Measurements from ENCODE around the gene ZNF277.

The ZNF277 gene

DNA sequence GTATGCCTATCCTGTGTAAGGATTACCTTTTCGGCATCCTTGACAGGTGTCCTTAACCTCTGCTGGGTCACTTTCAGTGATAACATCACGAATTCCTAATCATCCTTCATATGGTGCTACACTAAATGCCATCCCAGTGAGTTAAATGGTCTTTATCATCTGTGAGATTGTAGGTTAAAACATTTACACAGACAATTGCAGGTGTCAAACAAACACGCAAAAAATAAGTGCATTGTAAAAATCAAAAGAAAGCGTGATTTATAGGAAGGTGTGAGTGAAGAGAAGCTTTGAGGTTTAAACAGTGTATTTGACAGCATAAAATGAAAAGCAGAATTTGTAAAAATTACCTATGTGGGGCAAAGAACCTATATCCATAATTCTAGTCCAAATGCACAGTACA is 132.3 kb downstream of the ZNF277 start:
- no peak for TF ChIP-seq REST (IDR thresholded peaks at IDR 0.05; ENCODE audit: low read depth)
- TF ChIP-seq, protein P1, sequence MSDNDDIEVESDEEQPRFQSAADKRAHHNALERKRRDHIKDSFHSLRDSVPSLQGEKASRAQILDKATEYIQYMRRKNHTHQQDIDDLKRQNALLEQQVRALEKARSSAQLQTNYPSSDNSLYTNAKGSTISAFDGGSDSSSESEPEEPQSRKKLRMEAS (IDR thresholded peaks at IDR 0.05) = no peak
- TF ChIP-seq FOXM1 (IDR thresholded peaks at IDR 0.05; ENCODE audit: borderline replicate concordance, low read depth) = no peak
- no peak for TF ChIP-seq YY1 (IDR thresholded peaks at IDR 0.05; ENCODE audit: low read depth)
- TF ChIP-seq CREB1 (IDR thresholded peaks at IDR 0.05; ENCODE audit: low read depth) = no peak
- TF ChIP-seq CEBPB (IDR thresholded peaks at IDR 0.05) = no peak
- no peak for TF ChIP-seq TEAD4 (IDR thresholded peaks at IDR 0.05)
- TF ChIP-seq RAD21 (IDR thresholded peaks at IDR 0.05; ENCODE audit: low read depth) = no peak
- TF ChIP-seq EP300 (IDR thresholded peaks at IDR 0.05; ENCODE audit: borderline replicate concordance) = no peak
- TF ChIP-seq ZBTB7A (IDR thresholded peaks at IDR 0.05; ENCODE audit: low read depth) = no peak
- TF ChIP-seq EGR1 (IDR thresholded peaks at IDR 0.05) = no peak
- no peak for TF ChIP-seq TCF12 (IDR thresholded peaks at IDR 0.05; ENCODE audit: low read depth)
- TF ChIP-seq NFIC (IDR thresholded peaks at IDR 0.05) = no peak
- TF ChIP-seq USF1 (IDR thresholded peaks at IDR 0.05) = no peak
- TF ChIP-seq TAF1 (IDR thresholded peaks at IDR 0.05; ENCODE audit: low read depth) = no peak

DNA sequence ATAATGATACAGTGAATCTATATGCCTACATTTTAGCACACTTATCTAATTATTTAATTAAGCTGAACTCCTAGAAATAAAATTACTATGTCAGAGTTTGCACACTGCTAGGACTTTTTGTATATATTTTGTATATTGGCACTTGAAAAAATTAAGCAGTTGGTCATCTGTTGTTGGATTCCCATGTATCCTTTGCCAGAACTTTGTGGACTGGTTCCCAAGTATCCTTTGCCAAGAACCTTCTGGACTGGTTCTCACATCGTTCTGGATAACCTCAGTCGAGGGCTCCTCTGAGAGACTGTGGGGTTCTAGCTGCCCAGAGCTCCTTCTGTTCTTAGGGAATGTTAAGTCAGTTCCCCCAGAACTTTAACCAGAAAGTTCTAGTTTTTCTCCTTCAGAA is 135.0 kb downstream of the ZNF277 start:
- TF ChIP-seq EGR1 (IDR thresholded peaks at IDR 0.05) (no peak), FOXM1 (IDR thresholded peaks at IDR 0.05; ENCODE audit: borderline replicate concordance, low read depth) (no peak), CEBPB (IDR thresholded peaks at IDR 0.05) (no peak), TCF12 (IDR thresholded peaks at IDR 0.05; ENCODE audit: low read depth) (no peak), USF1 (IDR thresholded peaks at IDR 0.05) (no peak), TAF1 (IDR thresholded peaks at IDR 0.05; ENCODE audit: low read depth) (no peak), ZBTB7A (IDR thresholded peaks at IDR 0.05; ENCODE audit: low read depth) (no peak), NFIC (IDR thresholded peaks at IDR 0.05) (no peak), EP300 (IDR thresholded peaks at IDR 0.05; ENCODE audit: borderline replicate concordance) (no peak), CREB1 (IDR thresholded peaks at IDR 0.05; ENCODE audit: low read depth) (no peak), REST (IDR thresholded peaks at IDR 0.05; ENCODE audit: low read depth) (no peak), TEAD4 (IDR thresholded peaks at IDR 0.05) (no peak), RAD21 (IDR thresholded peaks at IDR 0.05; ENCODE audit: low read depth) (no peak), YY1 (IDR thresholded peaks at IDR 0.05; ENCODE audit: low read depth) (no peak)
- TF ChIP-seq, protein P1 (IDR thresholded peaks at IDR 0.05) = no peak

- no peak for TF ChIP-seq CEBPB (IDR thresholded peaks at IDR 0.05)
- no peak for TF ChIP-seq NFIC (IDR thresholded peaks at IDR 0.05)
- TF ChIP-seq YY1 (IDR thresholded peaks at IDR 0.05; ENCODE audit: low read depth) = no peak
- no peak for TF ChIP-seq TCF12 (IDR thresholded peaks at IDR 0.05; ENCODE audit: low read depth)
- TF ChIP-seq TAF1 (IDR thresholded peaks at IDR 0.05; ENCODE audit: low read depth) = no peak
- no peak for TF ChIP-seq USF1 (IDR thresholded peaks at IDR 0.05)
- no peak for TF ChIP-seq RAD21 (IDR thresholded peaks at IDR 0.05; ENCODE audit: low read depth)
- TF ChIP-seq FOXM1 (IDR thresholded peaks at IDR 0.05; ENCODE audit: borderline replicate concordance, low read depth) = no peak
- no peak for TF ChIP-seq EGR1 (IDR thresholded peaks at IDR 0.05)
- no peak for TF ChIP-seq EP300 (IDR thresholded peaks at IDR 0.05; ENCODE audit: borderline replicate concordance)
- TF ChIP-seq TEAD4 (IDR thresholded peaks at IDR 0.05) = no peak
- no peak for TF ChIP-seq CREB1 (IDR thresholded peaks at IDR 0.05; ENCODE audit: low read depth)
- no peak for TF ChIP-seq ZBTB7A (IDR thresholded peaks at IDR 0.05; ENCODE audit: low read depth)
Measured at GRCh38 chr7:112346381-112347060, 140.0 kb downstream of the ZNF277 start.

- TF ChIP-seq EGR1 (IDR thresholded peaks at IDR 0.05) (no peak), EP300 (IDR thresholded peaks at IDR 0.05; ENCODE audit: borderline replicate concordance) (no peak), CREB1 (IDR thresholded peaks at IDR 0.05; ENCODE audit: low read depth) (no peak), NFIC (IDR thresholded peaks at IDR 0.05) (no peak), TCF12 (IDR thresholded peaks at IDR 0.05; ENCODE audit: low read depth) (no peak), RAD21 (IDR thresholded peaks at IDR 0.05; ENCODE audit: low read depth) (no peak), FOXM1 (IDR thresholded peaks at IDR 0.05; ENCODE audit: borderline replicate concordance, low read depth) (no peak), USF1 (IDR thresholded peaks at IDR 0.05) (no peak), TEAD4 (IDR thresholded peaks at IDR 0.05) (no peak), CEBPB (IDR thresholded peaks at IDR 0.05) (no peak), REST (IDR thresholded peaks at IDR 0.05; ENCODE audit: low read depth) (no peak), ZBTB7A (IDR thresholded peaks at IDR 0.05; ENCODE audit: low read depth) (no peak), TAF1 (IDR thresholded peaks at IDR 0.05; ENCODE audit: low read depth) (no peak), YY1 (IDR thresholded peaks at IDR 0.05; ENCODE audit: low read depth) (no peak)
- TF ChIP-seq, protein P1 (IDR thresholded peaks at IDR 0.05) = no peak
Measured at GRCh38 chr7:112347088-112347487, 140.6 kb downstream of the ZNF277 start.
